Thoracic aorta (tissue), 2 donors: Measurements from ENCODE around the gene MYD88. TPM values are rescaled to one million over a fixed set of nuclear protein-coding genes. Genes with fewer than 3 reads are reported as not detected.

Experiments used
- ATAC-seq: fragments of 150-250 bp; one replicate; pipeline ENCODE4 v1.8.0; 2017; ENCODE audit warnings: low read depth; ENCODE audit not compliant: insufficient number of reproducible peaks, low FRiP score
- DNase-seq: peaks from one replicate; pipeline ENCODE4 v3.0.0-alpha.2; 2020; ENCODE audit warnings: low spot score
- H3K27ac ChIP-seq, 2 donors: fragments of 200-600 bp; sonication (generic); 1 replicate in 1 of 2; 2 replicates in 1 of 2; pipeline ENCODE4 v1.5.1; 2016; ENCODE audit warnings: mild to moderate bottlenecking in 2 of 2, moderate library complexity in 2 of 2
- H3K27me3 ChIP-seq: fragments of 200-600 bp; sonication (generic); replicated peaks from 2 replicates; pipeline ENCODE4 v1.6.0; 2016; ENCODE audit warnings: mild to moderate bottlenecking; ENCODE audit not compliant: insufficient read depth
- H3K36me3 ChIP-seq: fragments of 200-600 bp; sonication (generic); one replicate; pipeline ENCODE4 v1.5.1; 2016
- H3K4me1 ChIP-seq, 2 donors: fragments of 200-600 bp; sonication (generic); 1 replicate in 1 of 2; 2 replicates in 1 of 2; pipeline versions ENCODE4 v1.5.1 to v1.6.0; 2016; ENCODE audit warnings: low read depth in 2 of 2, mild to moderate bottlenecking in 1 of 2; ENCODE audit not compliant: control insufficient read depth in 1 of 2
- H3K4me3 ChIP-seq: fragments of 200-600 bp; sonication (generic); 2 replicates; pipeline ENCODE4 v1.5.1; 2016; ENCODE audit warnings: mild to moderate bottlenecking
- H3K9me3 ChIP-seq: fragments of 200-600 bp; sonication (generic); 2 replicates; pipeline ENCODE4 v1.5.1; 2016
- CTCF ChIP-seq: fragments of 200-600 bp; sonication (generic); IDR thresholded peaks from one replicate; pipeline ENCODE4 v1.5.1; 2019; ENCODE audit warnings: antibody characterized with exemption
- total RNA-seq, 2 donors: library from RNA; depleted of rRNA; stranded (reverse); fragments of >200 nt; gene quantifications; one replicate each; pipeline versions ENCODE4 v1.1.0 to v1.2.3, GENCODE V29; 2016

MYD88 gene
- total RNA-seq, 2 donors from 2014 or later = 27.8 to 49.7 TPM

GRCh38 chr3:38151667-38152265 lies 13.3 kb downstream of the MYD88 start:
- TF ChIP-seq CTCF = no peak
- Histone ChIP-seq H3K9me3 (no peaks in the 10 kb centered on the region), H3K27ac (no peak overlapping the region), H3K4me1 (no peaks in the 10 kb centered on the region), H3K27me3 (no peaks in the 10 kb centered on the region), H3K4me3 (no peak overlapping the region), H3K36me3 (no peaks in the 10 kb centered on the region)
- no peak for DNase-seq
- no peak for ATAC-seq

GRCh38 chr3:38152609-38153008 lies 14.1 kb downstream of the MYD88 start:
- no peak for TF ChIP-seq CTCF
- no peaks in the 10 kb centered on the region for H3K4me1 ChIP-seq
- no peak overlapping the region for H3K4me3 ChIP-seq
- no peak overlapping the region for H3K27ac ChIP-seq
- ATAC-seq = no peak
- no peaks in the 10 kb centered on the region for H3K36me3 ChIP-seq
- H3K27me3 ChIP-seq = no peaks in the 10 kb centered on the region
- no peak for DNase-seq
- no peaks in the 10 kb centered on the region for H3K9me3 ChIP-seq

- DNase-seq (no peak), ATAC-seq (no peak)
- H3K9me3 ChIP-seq = no peaks in the 10 kb centered on the region
- no peak overlapping the region for H3K27ac ChIP-seq
- H3K36me3 ChIP-seq = no peaks in the 10 kb centered on the region
- no peak overlapping the region for H3K4me3 ChIP-seq
- H3K4me1 ChIP-seq = no peaks in the 10 kb centered on the region
- H3K27me3 ChIP-seq = no peaks in the 10 kb centered on the region
- no peak for TF ChIP-seq CTCF
Observed at GRCh38 chr3:38153221-38153620, 14.8 kb downstream of the MYD88 start.

GRCh38 chr3:38154033-38154494 lies 15.6 kb downstream of the MYD88 start:
- Histone ChIP-seq H3K27me3 (no peaks in the 10 kb centered on the region), H3K4me3 (no peak overlapping the region), H3K27ac (no peak overlapping the region), H3K9me3 (no peaks in the 10 kb centered on the region), H3K36me3 (no peaks in the 10 kb centered on the region), H3K4me1 (no peaks in the 10 kb centered on the region)
- DNase-seq = no peak
- TF ChIP-seq CTCF = no peak
- ATAC-seq = no peak

GRCh38 chr3:38154625-38155255 lies 16.3 kb downstream of the MYD88 start:
- Histone ChIP-seq H3K9me3 (no peaks in the 10 kb centered on the region), H3K4me3 (no peak overlapping the region), H3K36me3 (no peaks in the 10 kb centered on the region), H3K27me3 (no peaks in the 10 kb centered on the region), H3K27ac (no peak overlapping the region), H3K4me1 (no peaks in the 10 kb centered on the region)
- TF ChIP-seq CTCF = no peak
- no peak for ATAC-seq
- no peak for DNase-seq
